Breast epithelium (tissue), 3 donors: Measurements from ENCODE around the gene PAQR6.
"Not testable (repeated sequence)": the region's sequence is repeated elsewhere in the genome, so short reads cannot be mapped to it uniquely, and the experiment has no call there.

Experiments used
- POLR2AphosphoS5 ChIP-seq, 3 donors: sonication (generic); formaldehyde crosslinking; IDR thresholded peaks; one replicate each; pipeline ENCODE4 v1.6.1; 2017; ENCODE audit warnings: antibody characterized with exemption in 3 of 3
- TF ChIP-seq, protein P1 (sequence below), 3 donors: fragments of 450-650 bp; IDR thresholded peaks; one replicate each; pipeline ENCODE4 v1.5.1; 2016 to 2017; ENCODE audit warnings: antibody characterized with exemption in 3 of 3, mild to moderate bottlenecking in 3 of 3, moderate library complexity in 3 of 3

DNA sequence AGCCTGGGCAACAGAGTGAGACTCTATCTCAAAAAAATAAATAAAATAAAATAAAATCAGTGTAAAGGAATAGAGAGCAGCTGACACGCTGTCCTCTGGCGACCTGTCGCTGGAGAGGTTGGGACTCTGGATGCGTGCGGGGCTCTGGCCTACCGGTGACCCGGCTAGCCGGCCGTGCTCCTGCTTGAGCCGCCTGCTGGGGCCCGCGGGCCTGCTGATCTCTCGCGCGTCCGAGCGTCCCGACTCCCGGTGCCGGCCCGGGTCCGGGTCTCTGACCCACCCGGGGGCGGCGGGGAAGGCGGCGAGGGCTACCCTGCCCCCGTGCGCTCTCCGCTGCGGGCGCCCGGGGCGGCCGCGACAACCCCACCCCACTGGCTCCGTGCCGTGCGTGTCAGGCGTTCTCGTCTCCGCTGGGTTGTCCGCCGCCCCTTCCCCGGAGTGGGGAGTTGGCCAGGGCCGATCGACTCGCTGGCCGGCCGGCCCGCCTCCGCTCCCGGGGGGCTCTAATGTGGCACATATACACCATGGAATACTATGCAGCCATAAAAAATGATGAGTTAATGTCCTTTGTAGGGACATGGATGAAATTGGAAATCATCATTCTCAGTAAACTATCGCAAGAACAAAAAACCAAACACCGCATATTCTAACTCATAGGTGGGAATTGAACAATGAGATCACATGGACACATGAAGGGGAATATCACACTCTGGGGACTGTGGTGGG is 31.3 kb downstream of the PAQR6 start:
- TF ChIP-seq, protein P1, sequence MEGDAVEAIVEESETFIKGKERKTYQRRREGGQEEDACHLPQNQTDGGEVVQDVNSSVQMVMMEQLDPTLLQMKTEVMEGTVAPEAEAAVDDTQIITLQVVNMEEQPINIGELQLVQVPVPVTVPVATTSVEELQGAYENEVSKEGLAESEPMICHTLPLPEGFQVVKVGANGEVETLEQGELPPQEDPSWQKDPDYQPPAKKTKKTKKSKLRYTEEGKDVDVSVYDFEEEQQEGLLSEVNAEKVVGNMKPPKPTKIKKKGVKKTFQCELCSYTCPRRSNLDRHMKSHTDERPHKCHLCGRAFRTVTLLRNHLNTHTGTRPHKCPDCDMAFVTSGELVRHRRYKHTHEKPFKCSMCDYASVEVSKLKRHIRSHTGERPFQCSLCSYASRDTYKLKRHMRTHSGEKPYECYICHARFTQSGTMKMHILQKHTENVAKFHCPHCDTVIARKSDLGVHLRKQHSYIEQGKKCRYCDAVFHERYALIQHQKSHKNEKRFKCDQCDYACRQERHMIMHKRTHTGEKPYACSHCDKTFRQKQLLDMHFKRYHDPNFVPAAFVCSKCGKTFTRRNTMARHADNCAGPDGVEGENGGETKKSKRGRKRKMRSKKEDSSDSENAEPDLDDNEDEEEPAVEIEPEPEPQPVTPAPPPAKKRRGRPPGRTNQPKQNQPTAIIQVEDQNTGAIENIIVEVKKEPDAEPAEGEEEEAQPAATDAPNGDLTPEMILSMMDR (IDR thresholded peaks at IDR 0.05) = not testable (repeated sequence)
- not testable (repeated sequence) for TF ChIP-seq POLR2AphosphoS5 (IDR thresholded peaks at IDR 0.05)
